Muscle of leg (tissue), 11 donors: ENCODE measurements around the gene ZC3HAV1. TPM values are rescaled to one million over a fixed set of nuclear protein-coding genes. Genes with fewer than 3 reads are reported as not detected.

Experiments
- DNase-seq: peaks from one replicate; pipeline ENCODE4 v3.0.0; 2013
- H3K27ac ChIP-seq: one replicate; pipeline ENCODE4 v1.5.1; 2013; ENCODE audit warnings: mild to moderate bottlenecking, low read length, control low read depth
- H3K27me3 ChIP-seq: one replicate; pipeline ENCODE4 v1.6.1; 2013; ENCODE audit warnings: low read length; ENCODE audit not compliant: control insufficient read depth, insufficient read depth
- H3K36me3 ChIP-seq: one replicate; pipeline ENCODE4 v1.6.1; 2013; ENCODE audit warnings: low read length; ENCODE audit not compliant: control insufficient read depth, insufficient read depth
- H3K4me1 ChIP-seq: one replicate; pipeline ENCODE4 v1.6.1; 2013; ENCODE audit warnings: low read length; ENCODE audit not compliant: control insufficient read depth, insufficient read depth
- H3K4me3 ChIP-seq: one replicate; pipeline ENCODE4 v1.5.1; 2013; ENCODE audit warnings: low read length, control low read depth
- H3K9me3 ChIP-seq: replicated peaks from 2 replicates; pipeline ENCODE4 v1.6.1; 2013; ENCODE audit warnings: low read depth, low read length; ENCODE audit not compliant: control insufficient read depth
- WGBS: methylation state at CpG from one replicate; pipeline ENCODE4 v1.1.5; 2013; ENCODE audit warnings: missing lambda C conversion rate; ENCODE audit not compliant: insufficient coverage; 5-methylcytosine and 5-hydroxymethylcytosine counted together
- polyA plus RNA-seq, 8 donors: library from polyadenylated mRNA; unstranded; fragments of 120-200 nt; gene quantifications; one replicate each; pipeline versions ENCODE4 v1.2.1 to v1.2.3, GENCODE V29; 2013; ENCODE audit warnings: inconsistent platforms in 1 of 8, low replicate concordance in 1 of 8; ENCODE audit not compliant: insufficient read length in 8 of 8, insufficient read depth in 1 of 8
- total RNA-seq: library from RNA; stranded (reverse); fragments of 120-200 nt; gene quantifications from one replicate; pipeline ENCODE4 v1.2.4, GENCODE V29; 2013

Gene ZC3HAV1
- total and polyA plus RNA-seq, 9 donors: 8.0 to 15.4 (median 10.4) TPM

- Histone ChIP-seq H3K36me3 (no peaks in the 10 kb centered on the region), H3K4me3 (no peak overlapping the region), H3K9me3 (peaks cover 2% of the 10 kb centered on the region), H3K27me3 (no peaks in the 10 kb centered on the region), H3K27ac (no peak overlapping the region), H3K4me1 (no peaks in the 10 kb centered on the region)
- no peak for DNase-seq
Measured at GRCh38 chr7:139004321-139005090, 105.0 kb downstream of the ZC3HAV1 start.

- no CpG with 5 or more reads among the region's 3 CpGs for WGBS
Measured at GRCh38 chr7:138999414-138999813, 110.1 kb downstream of the ZC3HAV1 start.

More at GRCh38 chr7:138999414-138999813, 110.1 kb downstream of the ZC3HAV1 start:
- Histone ChIP-seq H3K27me3 (no peaks in the 10 kb centered on the region), H3K4me1 (no peaks in the 10 kb centered on the region), H3K27ac (no peak overlapping the region), H3K4me3 (no peak overlapping the region), H3K9me3 (peaks cover 2% of the 10 kb centered on the region), H3K36me3 (no peaks in the 10 kb centered on the region)
- DNase-seq: no peak

Other genes starting within 250 kb of the ZC3HAV1 start
- gene KIAA1549, start 128.3 kb downstream of the ZC3HAV1 start, total RNA-seq: 4.1 TPM
- 10 to 100 TPM in 5 of 8 donors, 1 to 10 TPM in 3; 7.2 to 12.0 (median 11.6) TPM for gene KIAA1549, start 128.3 kb downstream of the ZC3HAV1 start, polyA plus RNA-seq
- 9.0 TPM for gene ZC3HAV1L, start 73.7 kb downstream of the ZC3HAV1 start, total RNA-seq
- gene ZC3HAV1L, start 73.7 kb downstream of the ZC3HAV1 start, polyA plus RNA-seq: 10 to 100 TPM; 11.1 to 24.0 (median 18.8) TPM
- gene UBN2, start 121.5 kb upstream of the ZC3HAV1 start, total RNA-seq: 9.3 TPM
- gene UBN2, start 121.5 kb upstream of the ZC3HAV1 start, polyA plus RNA-seq: 10 to 100 TPM in 2 of 8 donors, 1 to 10 TPM in 6; 5.7 to 11.8 (median 7.5) TPM
- gene FMC1, start 231.6 kb upstream of the ZC3HAV1 start, total RNA-seq: 21.1 TPM
- 10 to 100 TPM; 13.5 to 22.7 (median 17.7) TPM for gene FMC1, start 231.6 kb upstream of the ZC3HAV1 start, polyA plus RNA-seq